WTC11 (cell line): ENCODE results near the gene CFDP1. TPM values are rescaled to one million over a fixed set of nuclear protein-coding genes. Genes with fewer than 3 reads are reported as not detected.

Experiments used
- ATAC-seq: fragments of 200-7000 bp; cut with Tn5 transposase; 2 replicates; pipeline ENCODE4 v1.10.0; 2021; ENCODE audit warnings: mild to moderate bottlenecking, moderate library complexity
- CTCF ChIA-PET: fragments of 300-600 bp; sonication (Branson Sonifier 250); formaldehyde crosslinking; loops from one replicate; lab custom pipeline; 2021; ENCODE audit warnings: antibody characterized with exemption; lab: Charles Lee
- POLR2A ChIA-PET: fragments of 350-600 bp; sonication (Branson Sonifier 250); formaldehyde crosslinking; loops from one replicate; lab custom pipeline; 2021; ENCODE audit warnings: antibody characterized with exemption; lab: Charles Lee
- DNase-seq: peaks from one replicate; pipeline ENCODE4 v3.0.0; 2021; ENCODE audit warnings: low spot score
- H3K27ac Mint-ChIP-seq: 2 replicates; pipeline ENCODE4 v1.8.0; 2021; ENCODE audit warnings: mixed read lengths
- H3K27me3 Mint-ChIP-seq: 2 replicates; pipeline ENCODE4 v1.8.0; 2021; ENCODE audit warnings: low read depth, mild to moderate bottlenecking, moderate library complexity, mixed read lengths
- H3K36me3 Mint-ChIP-seq: 2 replicates; pipeline ENCODE4 v1.8.0; 2021; ENCODE audit warnings: mixed read lengths
- H3K4me1 Mint-ChIP-seq: 2 replicates; pipeline ENCODE4 v1.8.0; 2022; ENCODE audit warnings: mixed read lengths
- H3K4me3 Mint-ChIP-seq: 2 replicates; pipeline ENCODE4 v1.8.0; 2021; ENCODE audit warnings: mild to moderate bottlenecking, moderate library complexity, mixed read lengths
- H3K9me3 Mint-ChIP-seq: 2 replicates; pipeline ENCODE4 v1.8.0; 2021; ENCODE audit warnings: mixed read lengths
- AR ChIP-seq: fragments of 250-450 bp; sonication (Bioruptor Pico); IDR thresholded peaks from 2 replicates; pipeline ENCODE4 v1.9.0; 2021; ENCODE audit warnings: mild to moderate bottlenecking
- ARID4B ChIP-seq: sonication (generic); formaldehyde crosslinking; IDR thresholded peaks from 2 replicates; pipeline ENCODE4 v1.8.0; 2023; ENCODE audit warnings: missing genetic modification reagents, mild to moderate bottlenecking, borderline replicate concordance
- ATF1 ChIP-seq: sonication (generic); formaldehyde crosslinking; IDR thresholded peaks from 2 replicates; pipeline ENCODE4 v1.8.1; 2023; ENCODE audit warnings: mild to moderate bottlenecking, moderate library complexity, missing genetic modification reagents
- IRF1 ChIP-seq: sonication (generic); formaldehyde crosslinking; IDR thresholded peaks from 2 replicates; pipeline ENCODE4 v1.8.0; 2023; ENCODE audit warnings: missing genetic modification reagents
- IRF2 ChIP-seq: sonication (generic); formaldehyde crosslinking; IDR thresholded peaks from 2 replicates; pipeline ENCODE4 v1.8.0; 2022; ENCODE audit warnings: low read depth, missing genetic modification reagents, borderline replicate concordance
- OVOL2 ChIP-seq: fragments of 250-450 bp; sonication (Bioruptor Pico); IDR thresholded peaks from 2 replicates; pipeline ENCODE4 v1.9.0; 2021; ENCODE audit warnings: mild to moderate bottlenecking, borderline replicate concordance
- TEAD4 ChIP-seq: sonication (generic); formaldehyde crosslinking; IDR thresholded peaks from 2 replicates; pipeline ENCODE4 v1.8.0; 2022; ENCODE audit warnings: mild to moderate bottlenecking, missing genetic modification reagents
- TP53 ChIP-seq: sonication (generic); formaldehyde crosslinking; IDR thresholded peaks from 2 replicates; pipeline ENCODE4 v1.8.1; 2023; ENCODE audit warnings: mild to moderate bottlenecking, missing genetic modification reagents
- total RNA-seq: library from RNA; stranded (reverse); gene quantifications from 3 replicates; pipeline ENCODE4 v1.2.3, GENCODE V29; 2021
- TF ChIP-seq, protein P1 (sequence below): fragments of 250-450 bp; sonication (Bioruptor Pico); IDR thresholded peaks from 2 replicates; pipeline ENCODE4 v1.9.0; 2021; ENCODE audit warnings: moderate library complexity, mild to moderate bottlenecking, inconsistent platforms, borderline replicate concordance
- TF ChIP-seq, protein P2 (sequence below): fragments of 250-450 bp; sonication (Bioruptor Pico); IDR thresholded peaks from 2 replicates; pipeline ENCODE4 v1.9.0; 2021; ENCODE audit warnings: mild to moderate bottlenecking, borderline replicate concordance
- TF ChIP-seq, protein P3 (sequence below): sonication (generic); formaldehyde crosslinking; IDR thresholded peaks from 2 replicates; pipeline ENCODE4 v1.8.1; 2023; ENCODE audit warnings: mild to moderate bottlenecking, missing genetic modification reagents, moderate library complexity
- TF ChIP-seq, protein P4 (sequence below): sonication (generic); formaldehyde crosslinking; IDR thresholded peaks from 2 replicates; pipeline ENCODE4 v1.8.0; 2022; ENCODE audit warnings: mild to moderate bottlenecking, missing genetic modification reagents
- TF ChIP-seq, protein P5 (sequence below): fragments of 250-450 bp; sonication (Bioruptor Pico); IDR thresholded peaks from 2 replicates; pipeline ENCODE4 v1.9.0; 2021; ENCODE audit warnings: mild to moderate bottlenecking
- TF ChIP-seq, protein P6 (sequence below): sonication (generic); formaldehyde crosslinking; IDR thresholded peaks from 2 replicates; pipeline ENCODE4 v1.8.1; 2022; ENCODE audit warnings: mild to moderate bottlenecking, missing genetic modification reagents, moderate library complexity, borderline replicate concordance

CFDP1 gene
- total RNA-seq, 1 experiment from 2014 or later, result 79.2 TPM

DNA sequence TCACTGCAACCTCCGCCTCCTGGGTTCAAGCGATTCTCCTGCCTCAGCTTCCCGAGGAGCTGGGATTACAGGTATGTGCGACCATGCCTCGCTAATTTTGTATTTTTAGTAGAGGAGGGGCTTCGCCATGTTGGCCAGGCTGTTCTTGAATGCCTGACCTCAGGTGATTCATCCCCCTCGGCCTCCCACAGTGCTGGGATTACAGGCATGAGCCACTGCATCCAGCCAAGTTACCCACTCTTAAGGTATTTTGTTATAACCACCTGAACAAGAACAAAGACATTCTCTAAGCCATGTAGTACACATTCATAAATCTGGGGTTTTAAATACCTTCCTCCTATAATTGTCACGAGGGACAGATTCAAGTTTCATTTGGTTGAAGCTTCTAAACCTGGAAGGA is 43.5 kb upstream of the CFDP1 start:
- POLR2A ChIA-PET, result interaction anchor here (0.6 to 1.2 kb wide), 2 partner anchors 40 to 43 kb away, joined by 3 to 4 read pairs; no protein-coding TSS in a partner anchor
- no peak for DNase-seq
- Mint-ChIP-seq H3K27me3 (no peaks in the 10 kb centered on the region), H3K4me1 (peaks cover 11% of the 10 kb centered on the region), H3K4me3 (no peak overlapping the region), H3K27ac (peak overlapping the region; percentile 54; the same call in 1 of the 2 replicates), H3K9me3 (peaks cover 6% of the 10 kb centered on the region; the same call in 1 of the 2 replicates), H3K36me3 (peaks cover 29% of the 10 kb centered on the region)
- CTCF ChIA-PET, result interaction anchor here (0.7 to 2.0 kb wide), 3 partner anchors 12 to 41 kb away, joined by 4 to 19 read pairs (median 7); partner anchors contain the start of gene TMEM170A
- TF ChIP-seq ARID4B (CRISPR knock-in tag) (no peak), IRF1 (no peak), ATF1 (CRISPR knock-in tag) (no peak), IRF2 (CRISPR knock-in tag) (no peak), TP53 (no peak), TEAD4 (CRISPR knock-in tag) (no peak), AR (CRISPR knock-in tag) (no peak), OVOL2 (no peak)
- TF ChIP-seq, protein P1, sequence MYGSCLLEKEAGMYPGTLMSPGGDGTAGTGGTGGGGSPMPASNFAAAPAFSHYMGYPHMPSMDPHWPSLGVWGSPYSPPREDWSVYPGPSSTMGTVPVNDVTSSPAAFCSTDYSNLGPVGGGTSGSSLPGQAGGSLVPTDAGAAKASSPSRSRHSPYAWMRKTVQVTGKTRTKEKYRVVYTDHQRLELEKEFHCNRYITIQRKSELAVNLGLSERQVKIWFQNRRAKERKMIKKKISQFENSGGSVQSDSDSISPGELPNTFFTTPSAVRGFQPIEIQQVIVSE (CRISPR knock-in tag), result no peak
- TF ChIP-seq, protein P2, sequence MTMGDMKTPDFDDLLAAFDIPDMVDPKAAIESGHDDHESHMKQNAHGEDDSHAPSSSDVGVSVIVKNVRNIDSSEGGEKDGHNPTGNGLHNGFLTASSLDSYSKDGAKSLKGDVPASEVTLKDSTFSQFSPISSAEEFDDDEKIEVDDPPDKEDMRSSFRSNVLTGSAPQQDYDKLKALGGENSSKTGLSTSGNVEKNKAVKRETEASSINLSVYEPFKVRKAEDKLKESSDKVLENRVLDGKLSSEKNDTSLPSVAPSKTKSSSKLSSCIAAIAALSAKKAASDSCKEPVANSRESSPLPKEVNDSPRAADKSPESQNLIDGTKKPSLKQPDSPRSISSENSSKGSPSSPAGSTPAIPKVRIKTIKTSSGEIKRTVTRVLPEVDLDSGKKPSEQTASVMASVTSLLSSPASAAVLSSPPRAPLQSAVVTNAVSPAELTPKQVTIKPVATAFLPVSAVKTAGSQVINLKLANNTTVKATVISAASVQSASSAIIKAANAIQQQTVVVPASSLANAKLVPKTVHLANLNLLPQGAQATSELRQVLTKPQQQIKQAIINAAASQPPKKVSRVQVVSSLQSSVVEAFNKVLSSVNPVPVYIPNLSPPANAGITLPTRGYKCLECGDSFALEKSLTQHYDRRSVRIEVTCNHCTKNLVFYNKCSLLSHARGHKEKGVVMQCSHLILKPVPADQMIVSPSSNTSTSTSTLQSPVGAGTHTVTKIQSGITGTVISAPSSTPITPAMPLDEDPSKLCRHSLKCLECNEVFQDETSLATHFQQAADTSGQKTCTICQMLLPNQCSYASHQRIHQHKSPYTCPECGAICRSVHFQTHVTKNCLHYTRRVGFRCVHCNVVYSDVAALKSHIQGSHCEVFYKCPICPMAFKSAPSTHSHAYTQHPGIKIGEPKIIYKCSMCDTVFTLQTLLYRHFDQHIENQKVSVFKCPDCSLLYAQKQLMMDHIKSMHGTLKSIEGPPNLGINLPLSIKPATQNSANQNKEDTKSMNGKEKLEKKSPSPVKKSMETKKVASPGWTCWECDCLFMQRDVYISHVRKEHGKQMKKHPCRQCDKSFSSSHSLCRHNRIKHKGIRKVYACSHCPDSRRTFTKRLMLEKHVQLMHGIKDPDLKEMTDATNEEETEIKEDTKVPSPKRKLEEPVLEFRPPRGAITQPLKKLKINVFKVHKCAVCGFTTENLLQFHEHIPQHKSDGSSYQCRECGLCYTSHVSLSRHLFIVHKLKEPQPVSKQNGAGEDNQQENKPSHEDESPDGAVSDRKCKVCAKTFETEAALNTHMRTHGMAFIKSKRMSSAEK, result no peak
- TF ChIP-seq, protein P3, sequence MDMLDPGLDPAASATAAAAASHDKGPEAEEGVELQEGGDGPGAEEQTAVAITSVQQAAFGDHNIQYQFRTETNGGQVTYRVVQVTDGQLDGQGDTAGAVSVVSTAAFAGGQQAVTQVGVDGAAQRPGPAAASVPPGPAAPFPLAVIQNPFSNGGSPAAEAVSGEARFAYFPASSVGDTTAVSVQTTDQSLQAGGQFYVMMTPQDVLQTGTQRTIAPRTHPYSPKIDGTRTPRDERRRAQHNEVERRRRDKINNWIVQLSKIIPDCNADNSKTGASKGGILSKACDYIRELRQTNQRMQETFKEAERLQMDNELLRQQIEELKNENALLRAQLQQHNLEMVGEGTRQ, result no peak
- TF ChIP-seq, protein P4, sequence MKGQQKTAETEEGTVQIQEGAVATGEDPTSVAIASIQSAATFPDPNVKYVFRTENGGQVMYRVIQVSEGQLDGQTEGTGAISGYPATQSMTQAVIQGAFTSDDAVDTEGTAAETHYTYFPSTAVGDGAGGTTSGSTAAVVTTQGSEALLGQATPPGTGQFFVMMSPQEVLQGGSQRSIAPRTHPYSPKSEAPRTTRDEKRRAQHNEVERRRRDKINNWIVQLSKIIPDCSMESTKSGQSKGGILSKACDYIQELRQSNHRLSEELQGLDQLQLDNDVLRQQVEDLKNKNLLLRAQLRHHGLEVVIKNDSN (CRISPR knock-in tag), result no peak
- TF ChIP-seq, protein P5, sequence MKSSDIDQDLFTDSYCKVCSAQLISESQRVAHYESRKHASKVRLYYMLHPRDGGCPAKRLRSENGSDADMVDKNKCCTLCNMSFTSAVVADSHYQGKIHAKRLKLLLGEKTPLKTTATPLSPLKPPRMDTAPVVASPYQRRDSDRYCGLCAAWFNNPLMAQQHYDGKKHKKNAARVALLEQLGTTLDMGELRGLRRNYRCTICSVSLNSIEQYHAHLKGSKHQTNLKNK, result no peak
- TF ChIP-seq, protein P6, sequence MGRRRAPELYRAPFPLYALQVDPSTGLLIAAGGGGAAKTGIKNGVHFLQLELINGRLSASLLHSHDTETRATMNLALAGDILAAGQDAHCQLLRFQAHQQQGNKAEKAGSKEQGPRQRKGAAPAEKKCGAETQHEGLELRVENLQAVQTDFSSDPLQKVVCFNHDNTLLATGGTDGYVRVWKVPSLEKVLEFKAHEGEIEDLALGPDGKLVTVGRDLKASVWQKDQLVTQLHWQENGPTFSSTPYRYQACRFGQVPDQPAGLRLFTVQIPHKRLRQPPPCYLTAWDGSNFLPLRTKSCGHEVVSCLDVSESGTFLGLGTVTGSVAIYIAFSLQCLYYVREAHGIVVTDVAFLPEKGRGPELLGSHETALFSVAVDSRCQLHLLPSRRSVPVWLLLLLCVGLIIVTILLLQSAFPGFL (CRISPR knock-in tag), result no peak
- ATAC-seq, result no peak
